Upper lobe of left lung (tissue), 4 donors: Measurements from ENCODE around the gene SEC22A.

Source experiments
- POLR2A ChIP-seq, 4 donors: fragments of 450-650 bp; IDR thresholded peaks; one replicate each; pipeline ENCODE4 v1.5.1; 2016 to 2017; ENCODE audit warnings: antibody characterized with exemption in 4 of 4, mild to moderate bottlenecking in 2 of 4
- POLR2AphosphoS5 ChIP-seq, 2 donors: sonication (generic); formaldehyde crosslinking; IDR thresholded peaks; one replicate each; pipeline ENCODE4 v1.5.1; 2017; ENCODE audit warnings: antibody characterized with exemption in 2 of 2
- TF ChIP-seq, protein P1 (sequence below), 6 experiments: fragments of 450-650 bp in 4 of 6; fragments of 200-600 bp in 2 of 6; sonication (generic) in 2 of 6; IDR thresholded peaks; one replicate each; pipeline ENCODE4 v1.5.1; 2016 to 2019; ENCODE audit warnings: antibody characterized with exemption in 6 of 6

DNA sequence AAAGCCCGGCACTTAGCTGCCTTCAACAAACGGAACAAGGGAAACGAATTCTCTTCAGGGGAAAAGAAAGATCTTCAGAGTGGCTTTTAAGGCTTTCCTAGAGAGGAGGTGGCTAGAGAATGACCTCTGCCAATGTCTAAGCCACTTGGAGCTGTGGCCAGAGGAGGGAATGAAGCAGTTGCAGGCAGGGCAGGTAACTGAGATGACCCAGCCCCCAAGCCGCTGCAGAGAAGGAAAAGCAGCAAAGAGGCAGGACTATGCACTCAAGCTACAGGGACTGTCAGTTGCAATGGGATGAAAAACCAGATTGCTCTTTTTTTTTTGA lies 113.5 kb downstream of the SEC22A start:
- TF ChIP-seq, protein P1, sequence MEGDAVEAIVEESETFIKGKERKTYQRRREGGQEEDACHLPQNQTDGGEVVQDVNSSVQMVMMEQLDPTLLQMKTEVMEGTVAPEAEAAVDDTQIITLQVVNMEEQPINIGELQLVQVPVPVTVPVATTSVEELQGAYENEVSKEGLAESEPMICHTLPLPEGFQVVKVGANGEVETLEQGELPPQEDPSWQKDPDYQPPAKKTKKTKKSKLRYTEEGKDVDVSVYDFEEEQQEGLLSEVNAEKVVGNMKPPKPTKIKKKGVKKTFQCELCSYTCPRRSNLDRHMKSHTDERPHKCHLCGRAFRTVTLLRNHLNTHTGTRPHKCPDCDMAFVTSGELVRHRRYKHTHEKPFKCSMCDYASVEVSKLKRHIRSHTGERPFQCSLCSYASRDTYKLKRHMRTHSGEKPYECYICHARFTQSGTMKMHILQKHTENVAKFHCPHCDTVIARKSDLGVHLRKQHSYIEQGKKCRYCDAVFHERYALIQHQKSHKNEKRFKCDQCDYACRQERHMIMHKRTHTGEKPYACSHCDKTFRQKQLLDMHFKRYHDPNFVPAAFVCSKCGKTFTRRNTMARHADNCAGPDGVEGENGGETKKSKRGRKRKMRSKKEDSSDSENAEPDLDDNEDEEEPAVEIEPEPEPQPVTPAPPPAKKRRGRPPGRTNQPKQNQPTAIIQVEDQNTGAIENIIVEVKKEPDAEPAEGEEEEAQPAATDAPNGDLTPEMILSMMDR (IDR thresholded peaks at IDR 0.05), result no peak
- TF ChIP-seq POLR2AphosphoS5 (IDR thresholded peaks at IDR 0.05), result no peak
- no peak for TF ChIP-seq POLR2A (IDR thresholded peaks at IDR 0.05)
